GM21825 (cell line): ENCODE data around the gene APCDD1.
A peak's percentile ranks its signal among the peaks of the same experiment; 100 is the strongest.
"Not testable (repeated sequence)": the region's sequence is repeated elsewhere in the genome, so short reads cannot be mapped to it uniquely, and the experiment has no call there.

Experiments used
- ATAC-seq: cut with Tn5 transposase; IDR thresholded peaks from one replicate; pipeline ENCODE4 v1.9.1; 2021; ENCODE audit warnings: mild to moderate bottlenecking, moderate library complexity; ENCODE audit not compliant: unreplicated experiment

The APCDD1 gene

DNA sequence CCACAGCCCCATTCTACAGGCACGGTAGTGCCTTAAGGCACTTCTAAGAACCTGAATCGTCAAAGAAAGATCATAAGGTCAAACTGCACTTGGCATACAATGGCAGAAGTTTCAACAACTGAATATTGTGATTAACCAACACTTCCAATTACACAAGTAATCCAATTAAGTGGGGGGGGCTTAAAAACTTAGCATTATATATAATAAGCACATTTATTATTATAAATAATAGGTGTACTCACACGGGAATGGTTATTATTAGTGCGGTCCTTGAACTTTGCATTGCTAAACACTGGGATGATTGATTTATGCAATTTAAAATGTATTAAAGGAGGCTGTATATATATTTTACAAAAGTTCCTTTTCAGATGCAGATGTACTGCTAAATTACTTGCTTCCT lies 7.6 kb downstream of the APCDD1 start:
- no peak for ATAC-seq

DNA sequence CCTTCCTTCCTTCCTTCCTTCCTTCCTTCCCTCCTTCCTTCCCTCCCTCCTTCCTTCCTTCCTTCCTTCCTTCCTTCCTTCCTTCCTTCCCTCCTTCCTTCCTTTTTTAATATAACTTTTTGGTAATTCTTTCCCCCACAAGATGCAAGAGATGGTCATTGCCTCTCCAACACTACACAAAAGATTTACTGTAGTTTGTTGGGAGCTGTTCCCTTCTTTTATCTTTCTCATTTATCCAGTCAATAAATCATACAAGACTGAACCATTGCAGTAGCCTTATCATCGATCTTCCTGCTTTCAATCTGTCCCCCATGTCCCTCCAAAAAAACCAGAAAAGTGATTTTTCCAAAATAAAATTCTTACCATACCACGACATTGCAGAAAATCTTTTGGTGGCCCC lies 8.2 kb downstream of the APCDD1 start:
- ATAC-seq: no peak

DNA sequence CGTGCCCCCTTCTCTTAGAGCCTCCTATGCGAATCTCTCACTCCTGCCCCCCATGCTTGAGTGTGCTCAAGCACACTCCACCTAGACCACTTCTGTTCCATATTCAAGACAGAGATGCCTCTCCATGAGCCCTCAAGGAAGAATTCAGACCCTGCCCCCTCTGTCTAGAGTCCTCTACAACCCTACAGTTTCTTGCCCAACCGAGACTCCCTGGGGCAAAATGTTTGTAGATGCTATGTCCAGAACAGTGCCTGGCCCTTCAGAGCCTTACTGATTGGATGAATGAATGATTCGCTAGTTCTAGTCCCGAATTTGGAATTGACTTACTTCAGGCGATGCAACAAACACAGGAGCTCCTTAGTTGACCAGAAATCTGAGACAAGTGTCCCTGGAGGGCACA lies 8.7 kb downstream of the APCDD1 start:
- no peak for ATAC-seq

DNA sequence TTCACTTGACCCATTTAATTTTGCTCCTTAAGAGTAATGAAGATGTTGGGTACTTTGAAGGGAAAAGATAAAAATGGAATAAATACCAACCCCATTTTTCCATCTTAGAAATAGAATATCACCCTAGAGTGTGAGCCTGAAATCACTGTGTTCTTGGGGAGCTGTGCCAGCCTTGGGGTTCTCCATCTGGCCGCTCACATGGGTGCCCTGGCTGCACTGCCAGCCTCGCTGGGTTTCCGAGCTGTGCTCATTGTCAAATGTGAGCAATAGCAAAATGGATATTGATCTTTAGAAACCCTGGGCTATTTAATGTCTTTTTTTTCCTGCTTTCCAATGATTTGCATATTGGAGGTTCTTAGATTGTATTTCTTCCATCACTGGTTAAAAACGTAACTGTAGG lies 9.3 kb downstream of the APCDD1 start:
- no peak for ATAC-seq

DNA sequence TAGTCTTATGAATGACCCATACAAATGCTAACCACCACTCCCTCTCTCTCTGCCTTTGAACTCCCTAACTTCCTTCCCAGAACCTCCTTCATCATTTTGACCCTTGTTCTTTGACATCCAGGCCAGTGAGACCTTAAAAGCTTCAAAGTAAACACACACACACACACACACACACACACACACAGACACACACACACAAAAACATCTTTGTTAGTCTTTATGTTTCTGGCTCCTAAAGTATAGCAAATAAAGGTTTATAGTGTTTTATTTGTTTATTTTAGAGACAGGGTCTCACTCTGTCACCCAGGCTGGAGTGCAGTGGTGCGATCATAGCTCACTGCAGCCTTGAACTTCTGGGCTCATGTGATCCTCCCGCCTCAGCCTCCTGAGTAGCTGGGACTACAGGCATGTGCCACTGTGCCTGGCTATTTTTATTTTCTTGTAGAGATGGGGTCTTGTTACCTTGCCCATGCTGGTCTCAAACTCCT lies 9.8 kb downstream of the APCDD1 start:
- ATAC-seq: not testable (repeated sequence)

DNA sequence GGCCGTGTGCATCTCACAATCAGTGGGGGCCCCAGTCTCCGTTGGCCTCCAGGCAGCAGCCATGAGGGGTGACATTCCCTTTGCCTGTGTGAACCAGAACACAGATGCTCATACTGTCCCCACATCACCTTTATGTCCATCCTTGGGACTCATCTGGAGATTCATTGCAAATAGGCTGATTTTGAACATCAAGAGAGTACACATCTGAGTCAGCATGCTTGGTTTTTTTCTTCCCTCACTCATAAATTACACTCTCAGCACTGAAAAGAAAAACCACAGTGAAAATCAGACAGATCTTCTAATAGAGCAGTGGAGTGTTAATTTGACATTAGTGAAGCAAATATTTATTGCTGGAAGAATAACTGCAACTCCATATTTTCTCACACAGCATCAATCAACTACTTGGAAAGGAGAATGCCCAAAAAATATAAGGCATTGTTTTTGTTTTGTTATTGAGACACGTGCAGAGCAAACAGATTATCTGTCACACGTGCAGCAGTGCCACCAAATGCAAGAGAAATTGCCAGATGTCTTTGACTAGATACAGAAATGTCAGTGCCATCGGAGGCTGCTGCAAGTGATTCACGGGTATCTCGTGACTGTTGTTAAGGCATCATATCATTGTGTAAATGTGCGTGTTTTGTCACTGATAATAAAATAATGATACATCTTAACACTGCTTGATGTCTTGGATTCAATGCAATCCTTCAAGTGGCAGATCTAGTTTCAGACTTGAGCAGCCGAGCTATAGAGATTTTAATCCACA lies 10.9 kb downstream of the APCDD1 start:
- ATAC-seq: no peak

DNA sequence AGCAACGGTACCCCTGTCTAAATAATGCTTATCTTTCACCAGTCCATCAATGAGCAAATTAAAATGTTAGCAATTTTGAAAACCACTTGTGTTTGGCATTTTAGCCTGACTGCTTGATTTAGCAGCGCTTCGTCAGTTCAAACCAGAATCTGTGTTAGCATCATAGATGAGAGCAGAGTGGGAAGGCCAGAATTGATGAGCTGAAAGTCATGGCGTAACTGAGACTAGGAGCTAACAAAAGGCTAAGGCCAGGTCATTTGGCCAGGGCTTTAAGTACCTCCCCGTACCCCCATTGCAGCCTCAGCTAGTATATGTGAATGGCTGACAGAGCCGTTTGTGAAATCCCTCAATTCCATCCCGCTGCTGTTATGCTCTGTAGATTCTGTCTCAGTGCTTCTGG lies 16.0 kb downstream of the APCDD1 start:
- ATAC-seq: no peak

DNA sequence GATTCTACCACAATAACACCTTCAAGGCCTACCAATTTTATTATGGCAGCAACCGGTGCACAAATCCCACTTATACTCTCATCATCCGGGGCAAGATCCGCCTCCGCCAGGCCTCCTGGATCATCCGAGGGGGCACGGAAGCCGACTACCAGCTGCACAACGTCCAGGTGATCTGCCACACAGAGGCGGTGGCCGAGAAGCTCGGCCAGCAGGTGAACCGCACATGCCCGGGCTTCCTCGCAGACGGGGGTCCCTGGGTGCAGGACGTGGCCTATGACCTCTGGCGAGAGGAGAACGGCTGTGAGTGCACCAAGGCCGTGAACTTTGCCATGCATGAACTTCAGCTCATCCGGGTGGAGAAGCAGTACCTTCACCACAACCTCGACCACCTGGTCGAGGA lies 17.1 kb downstream of the APCDD1 start:
- ATAC-seq: no peak

DNA sequence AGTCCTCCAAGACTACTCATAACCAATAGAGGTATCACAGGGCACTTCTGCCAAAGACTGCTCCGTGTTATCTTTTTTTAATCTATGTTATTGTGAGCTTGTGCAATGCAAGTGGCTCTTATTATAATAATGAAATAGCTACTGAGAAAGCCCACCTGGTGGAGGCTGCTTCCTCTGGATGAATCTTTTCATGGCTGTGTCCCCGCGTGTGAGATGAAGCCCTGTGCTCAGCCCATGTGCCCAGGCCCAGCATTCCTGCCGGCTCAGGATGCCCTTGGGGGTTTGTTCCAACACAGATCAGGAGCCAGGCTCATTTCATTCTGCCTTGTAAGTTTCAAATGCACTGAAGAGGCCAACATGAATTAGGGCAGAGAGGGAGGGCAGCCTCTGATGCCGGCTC lies 18.7 kb downstream of the APCDD1 start:
- no peak for ATAC-seq

DNA sequence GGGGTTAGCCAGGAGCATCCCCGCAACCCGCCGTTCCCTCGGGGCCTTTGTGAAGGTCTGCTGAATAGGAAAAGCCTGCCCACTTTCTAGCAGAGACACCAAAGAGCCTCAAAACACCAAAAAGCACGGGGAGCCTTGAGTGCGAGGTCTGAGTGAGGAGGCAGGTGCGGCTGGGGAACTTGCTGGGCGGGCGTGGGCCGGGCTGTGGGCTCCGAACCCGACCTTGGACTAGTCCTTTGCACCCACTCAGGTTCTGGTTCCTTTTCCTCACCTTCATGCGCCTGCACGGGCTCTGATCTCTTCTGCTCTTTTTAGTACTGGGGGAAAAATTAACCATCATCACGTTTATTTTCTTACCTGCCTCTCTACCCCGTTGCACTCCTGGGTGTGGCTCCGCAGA lies 19.9 kb downstream of the APCDD1 start:
- no peak for ATAC-seq

DNA sequence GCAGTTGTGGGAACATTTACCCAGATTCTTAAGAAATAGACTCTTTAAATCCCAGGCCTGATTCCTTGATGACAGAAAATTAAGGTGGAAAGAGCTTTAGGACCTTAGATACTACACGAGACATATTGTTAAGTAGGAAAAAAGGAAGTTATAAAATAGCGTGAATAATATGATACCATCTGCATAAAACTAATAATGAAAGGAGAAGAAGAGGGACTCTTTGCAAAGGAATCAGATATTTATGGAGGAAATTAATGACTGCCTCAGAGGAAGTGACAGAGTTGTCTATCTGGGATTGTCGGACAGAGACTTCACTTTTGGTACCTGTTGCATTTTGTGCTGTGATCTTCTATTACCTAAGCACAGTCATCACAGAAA lies 20.8 kb downstream of the APCDD1 start:
- ATAC-seq: no peak

DNA sequence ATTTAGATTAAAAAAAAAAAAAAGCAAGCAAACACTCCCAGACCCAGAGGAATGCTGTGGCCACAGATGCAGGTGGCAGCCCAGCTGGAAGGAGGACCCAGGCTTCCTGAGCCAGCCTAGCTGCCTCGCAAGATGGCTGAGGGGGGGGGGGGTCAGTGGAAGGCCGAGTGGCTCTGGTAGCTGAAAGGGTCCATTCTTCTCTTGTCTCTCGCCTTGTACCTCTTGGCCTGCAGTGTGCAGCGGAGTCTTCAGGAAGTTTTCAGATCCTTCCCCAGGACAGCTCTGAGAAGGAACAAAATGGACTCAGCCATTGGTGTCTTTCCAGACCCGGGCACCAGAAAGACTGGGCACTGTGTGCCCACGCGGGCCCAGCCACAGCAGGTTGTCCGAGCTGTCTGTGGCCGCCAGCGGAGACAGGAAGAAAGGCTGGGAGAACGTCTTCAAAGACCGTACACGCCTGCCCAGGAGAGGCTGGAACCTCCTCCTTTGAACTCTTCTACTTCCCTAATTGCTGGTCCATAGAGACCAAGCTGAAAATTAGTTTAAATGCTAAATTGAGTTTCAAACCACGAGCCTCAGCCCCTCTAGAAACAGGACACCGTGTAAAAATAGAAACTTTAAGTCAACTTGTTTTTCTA lies 21.3 kb downstream of the APCDD1 start:
- no peak for ATAC-seq

DNA sequence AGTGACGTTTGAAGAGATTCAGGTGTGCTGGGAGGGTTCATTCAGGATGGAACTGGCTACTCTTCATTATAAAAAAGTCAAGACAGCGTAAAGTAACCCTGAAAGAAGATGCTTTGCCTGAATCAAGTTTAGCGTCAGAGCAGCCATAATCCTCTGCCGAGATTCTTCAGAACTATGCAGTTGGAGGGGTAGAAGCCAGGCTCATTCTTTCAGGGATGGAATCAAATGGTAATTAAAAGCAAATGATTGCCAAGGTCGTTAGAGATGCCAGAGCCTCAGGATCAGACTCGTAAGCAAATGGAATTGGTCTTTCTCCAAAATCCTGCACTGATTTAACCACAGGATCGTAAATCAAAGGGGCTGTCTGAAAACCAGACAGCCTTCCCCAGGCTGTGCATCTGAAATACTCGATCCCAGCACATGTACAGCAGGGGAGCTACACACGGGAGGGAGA lies 21.9 kb downstream of the APCDD1 start:
- ATAC-seq: no peak

DNA sequence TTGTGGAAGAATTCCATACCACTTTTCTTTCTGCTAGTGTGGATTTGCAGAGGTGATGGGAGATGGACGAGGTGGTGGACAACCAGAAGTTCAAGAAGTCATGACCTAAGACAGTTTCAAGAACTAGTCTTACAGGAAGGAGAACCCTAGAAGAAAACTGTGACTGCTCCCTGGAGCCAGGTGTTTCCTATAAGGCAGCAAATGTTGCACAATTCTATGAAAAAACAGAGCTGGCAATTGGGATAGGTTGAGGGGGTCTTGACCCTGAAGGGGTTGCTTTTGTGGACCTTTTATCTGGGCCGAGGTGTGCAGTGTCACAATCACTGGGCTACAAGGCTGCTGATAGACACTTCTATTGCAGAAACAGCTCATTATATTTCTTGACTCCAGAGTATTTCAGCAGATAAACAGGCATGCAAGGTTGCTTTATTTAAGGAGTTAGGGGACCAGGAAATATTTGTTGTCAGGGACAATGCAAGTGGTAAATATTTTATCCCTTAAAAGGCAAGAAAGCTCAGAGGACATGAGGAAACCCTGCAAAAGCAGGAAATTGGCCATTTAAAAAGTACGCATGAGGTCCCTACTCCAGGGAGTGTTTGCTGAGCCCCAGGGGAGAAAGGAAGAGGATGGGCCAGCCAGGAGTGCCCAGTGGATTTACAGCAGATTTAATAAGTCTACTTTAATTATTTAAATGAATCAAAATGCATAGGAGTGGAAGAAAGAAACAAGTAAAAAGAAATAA lies 22.9 kb downstream of the APCDD1 start:
- ATAC-seq: no peak

DNA sequence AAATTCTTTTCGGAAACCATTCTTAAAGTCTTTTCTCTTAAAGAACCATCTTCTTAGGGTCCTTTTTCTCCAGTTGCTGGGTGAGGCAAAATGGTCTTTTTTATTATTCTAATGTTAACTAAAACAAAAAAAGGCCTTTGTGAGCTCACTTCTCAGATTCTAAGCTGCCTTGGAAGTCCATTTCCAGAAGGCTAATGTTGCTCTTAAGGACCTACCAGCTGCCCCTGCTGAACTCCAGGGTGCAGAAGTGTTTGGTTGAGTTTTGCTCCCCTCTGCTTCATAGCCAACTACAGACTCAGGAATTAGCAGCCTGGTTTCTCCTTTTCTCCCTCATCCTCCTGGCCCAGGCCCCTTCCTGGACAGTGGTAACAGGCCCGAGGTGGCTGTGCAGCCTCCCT lies 23.4 kb downstream of the APCDD1 start:
- no peak for ATAC-seq

DNA sequence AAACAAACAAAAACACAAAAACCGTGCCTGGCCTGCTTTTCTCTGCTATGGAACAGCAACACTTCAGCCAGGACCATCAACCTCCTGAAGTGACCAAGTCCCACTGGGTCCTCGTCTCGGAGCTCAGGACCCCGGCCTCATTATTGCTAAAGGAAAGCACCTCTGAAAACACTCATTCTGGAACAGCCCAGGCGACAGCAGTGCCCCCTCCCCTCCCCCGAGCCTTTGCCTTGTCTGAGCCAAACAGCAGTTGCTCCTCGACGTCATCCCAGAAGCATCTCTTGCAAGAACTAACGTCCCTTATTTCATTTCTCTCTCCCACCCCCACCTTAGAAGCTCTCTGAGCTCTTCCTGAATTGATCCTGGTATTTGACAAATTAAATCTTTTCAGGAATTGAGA lies 27.4 kb downstream of the APCDD1 start:
- ATAC-seq: no peak

DNA sequence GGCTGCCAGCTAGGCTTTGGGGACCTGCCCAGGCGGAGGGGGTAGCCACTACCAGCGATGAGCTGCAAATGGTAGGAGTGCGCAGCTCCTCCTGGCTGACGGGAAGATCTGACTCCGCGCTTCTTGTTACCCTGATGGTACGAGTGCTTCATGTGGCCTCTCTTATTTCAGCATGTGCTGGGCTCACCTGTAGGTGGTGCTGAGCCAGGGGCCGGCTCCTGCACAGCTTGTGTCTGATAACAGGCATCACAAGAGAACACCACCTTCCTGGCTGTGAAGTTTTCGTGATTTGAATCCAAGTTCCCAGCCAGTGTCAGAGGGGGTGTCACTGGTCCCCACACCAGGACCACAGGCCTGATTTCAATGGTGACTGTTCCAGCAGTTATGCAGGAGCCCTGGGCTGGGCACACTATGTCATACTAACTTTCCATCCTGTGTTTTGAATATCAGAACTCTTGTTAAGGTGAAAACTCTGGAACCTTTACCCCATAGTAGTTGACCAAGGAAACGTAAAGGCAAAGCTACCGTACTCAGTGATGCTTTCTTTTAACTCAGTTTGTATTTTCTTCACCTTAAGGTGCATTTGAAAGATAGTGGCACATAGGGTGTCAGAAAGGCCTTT lies 28.0 kb downstream of the APCDD1 start:
- no peak for ATAC-seq

DNA sequence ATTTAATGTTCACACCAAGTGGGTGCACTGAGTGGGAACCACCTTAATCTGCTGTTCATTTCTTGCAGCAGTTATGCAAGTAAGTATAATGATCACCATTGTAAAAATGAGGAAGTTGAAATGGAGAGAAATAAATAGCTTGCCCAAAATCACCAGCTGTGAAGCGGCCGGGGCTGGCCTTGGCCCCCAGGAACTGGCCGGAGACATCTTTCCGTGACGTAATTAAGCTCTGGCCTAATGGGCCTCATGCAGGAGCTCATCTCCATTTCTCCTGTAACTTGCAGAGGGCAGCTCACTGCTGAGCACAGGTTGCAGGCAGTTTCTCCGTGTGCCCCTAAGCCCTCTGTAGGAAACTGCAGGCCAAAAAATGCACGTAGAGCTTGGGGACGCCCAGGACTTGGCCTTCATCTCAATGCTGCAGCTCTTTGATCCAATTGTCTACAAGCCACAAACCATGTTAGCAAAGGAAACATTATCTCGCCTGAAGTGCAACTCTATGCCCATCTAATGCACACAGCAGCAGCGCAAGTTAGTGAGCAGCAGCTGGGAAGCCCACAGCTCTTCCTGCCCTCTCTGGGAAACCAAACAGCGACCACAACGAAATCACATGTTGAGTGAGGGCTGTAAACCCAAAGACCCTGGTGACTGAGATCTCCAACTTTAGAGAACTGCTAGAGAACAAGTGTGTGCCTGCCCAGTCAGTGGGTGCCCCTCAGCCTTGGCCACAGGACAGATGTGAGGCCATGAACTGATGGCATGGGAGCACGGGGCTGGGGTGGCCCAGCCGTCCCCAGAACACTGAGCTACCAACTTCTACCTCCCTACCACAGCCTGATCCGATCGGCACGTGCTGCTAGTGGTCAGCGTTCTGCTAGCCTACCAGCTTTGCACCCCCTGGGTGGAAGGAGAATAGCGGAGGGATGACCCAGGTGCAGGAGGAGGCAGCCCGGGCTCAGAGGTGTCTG lies 28.8 kb downstream of the APCDD1 start:
- peak; percentile 66 for ATAC-seq

DNA sequence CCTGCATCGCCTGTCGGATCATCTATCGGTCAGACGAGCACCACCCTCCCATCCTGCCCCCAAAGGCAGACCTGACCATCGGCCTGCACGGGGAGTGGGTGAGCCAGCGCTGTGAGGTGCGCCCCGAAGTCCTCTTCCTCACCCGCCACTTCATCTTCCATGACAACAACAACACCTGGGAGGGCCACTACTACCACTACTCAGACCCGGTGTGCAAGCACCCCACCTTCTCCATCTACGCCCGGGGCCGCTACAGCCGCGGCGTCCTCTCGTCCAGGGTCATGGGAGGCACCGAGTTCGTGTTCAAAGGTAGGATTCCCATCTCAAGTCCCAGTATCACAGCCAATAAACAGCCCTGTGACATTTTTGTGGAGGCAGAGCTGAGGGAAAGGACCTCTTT lies 31.0 kb downstream of the APCDD1 start:
- ATAC-seq: no peak

DNA sequence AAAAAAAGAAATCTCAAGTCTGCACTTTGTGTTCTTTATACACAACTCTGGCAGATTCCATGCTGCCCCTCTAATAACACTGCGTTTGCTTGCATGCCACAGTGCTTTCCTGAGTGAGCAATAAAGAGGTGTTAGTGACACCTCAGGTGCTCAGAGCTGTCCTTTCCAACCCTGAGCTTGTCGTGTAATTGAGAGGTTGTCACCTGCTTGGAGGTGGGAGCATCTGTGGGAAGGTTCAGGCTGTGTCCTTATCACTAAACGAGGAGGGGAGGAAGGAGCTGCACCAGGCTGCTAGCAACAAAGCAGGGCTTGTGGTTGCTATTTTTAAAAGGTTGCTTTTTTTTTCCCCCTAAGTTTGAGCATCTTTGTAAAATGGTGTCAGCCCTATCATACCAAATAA lies 31.9 kb downstream of the APCDD1 start:
- ATAC-seq: no peak
